Trophoblast cell (in vitro differentiated cells and primary cell): ENCODE data around the gene ABLIM1.

ENCODE experiments used
- DNase-seq, 2 donors: peaks; one replicate each; pipeline ENCODE4 v3.0.0-alpha.2; 2016
- H2AFZ ChIP-seq: 2 replicates; pipeline ENCODE4 v1.6.1; 2013; ENCODE audit warnings: low read length, moderate library complexity, mild to moderate bottlenecking; ENCODE audit not compliant: insufficient read depth, poor library complexity
- H2AK5ac ChIP-seq: 2 replicates; pipeline ENCODE4 v1.6.1; 2013; ENCODE audit warnings: mild to moderate bottlenecking, low read length
- H2BK120ac ChIP-seq: 2 replicates; pipeline ENCODE4 v1.6.1; 2013; ENCODE audit warnings: low read length, mild to moderate bottlenecking, moderate library complexity; ENCODE audit not compliant: insufficient read depth, poor library complexity
- H2BK12ac ChIP-seq: 2 replicates; pipeline ENCODE4 v1.6.1; 2013; ENCODE audit warnings: mild to moderate bottlenecking, low read length, moderate library complexity
- H2BK5ac ChIP-seq: 2 replicates; pipeline ENCODE4 v1.6.1; 2013; ENCODE audit warnings: low read length, low read depth, moderate library complexity, mild to moderate bottlenecking; ENCODE audit not compliant: poor library complexity
- H3K14ac ChIP-seq: 2 replicates; pipeline ENCODE4 v1.6.1; 2013; ENCODE audit warnings: mild to moderate bottlenecking, low read length
- H3K18ac ChIP-seq: 2 replicates; pipeline ENCODE4 v1.6.1; 2013; ENCODE audit warnings: mild to moderate bottlenecking, low read length
- H3K23ac ChIP-seq: 2 replicates; pipeline ENCODE4 v1.6.1; 2013; ENCODE audit warnings: low read length
- H3K27ac ChIP-seq: 2 replicates; pipeline ENCODE4 v1.5.1; 2013; ENCODE audit warnings: low read depth, mild to moderate bottlenecking, inconsistent platforms, low read length, moderate library complexity
- H3K27me3 ChIP-seq: 2 replicates; pipeline ENCODE4 v1.6.1; 2013; ENCODE audit warnings: inconsistent platforms, mild to moderate bottlenecking, low read length, moderate library complexity; ENCODE audit not compliant: insufficient read depth
- H3K36me3 ChIP-seq, 2 experiments: 1 replicate in 1 of 2; 2 replicates in 1 of 2; pipeline ENCODE4 v1.6.1; 2013; ENCODE audit warnings: low read length in 2 of 2, mild to moderate bottlenecking in 2 of 2, moderate library complexity in 1 of 2; ENCODE audit not compliant: insufficient read depth in 2 of 2, control insufficient read depth in 1 of 2
- H3K4ac ChIP-seq: 2 replicates; pipeline ENCODE4 v1.6.1; 2013; ENCODE audit warnings: low read depth, mild to moderate bottlenecking, low read length, moderate library complexity
- H3K4me1 ChIP-seq, 2 experiments: 1 replicate in 1 of 2; 2 replicates in 1 of 2; pipeline ENCODE4 v1.6.1; 2013; ENCODE audit warnings: low read length in 2 of 2, mild to moderate bottlenecking in 2 of 2, moderate library complexity in 1 of 2; ENCODE audit not compliant: insufficient read depth in 2 of 2, control insufficient read depth in 1 of 2
- H3K4me2 ChIP-seq: 2 replicates; pipeline ENCODE4 v1.6.1; 2013; ENCODE audit warnings: inconsistent platforms, mild to moderate bottlenecking, low read length, moderate library complexity
- H3K4me3 ChIP-seq: 2 replicates; pipeline ENCODE4 v1.5.1; 2013; ENCODE audit warnings: mild to moderate bottlenecking, low read depth, low read length, inconsistent platforms
- H3K79me1 ChIP-seq: one replicate; pipeline ENCODE4 v1.6.1; 2013; ENCODE audit warnings: low read length
- H3K79me2 ChIP-seq: 2 replicates; pipeline ENCODE4 v1.6.1; 2013; ENCODE audit warnings: low read length, mild to moderate bottlenecking; ENCODE audit not compliant: control insufficient read depth, insufficient read depth, poor library complexity
- H3K9ac ChIP-seq: 2 replicates; pipeline ENCODE4 v1.6.1; 2013; ENCODE audit warnings: mild to moderate bottlenecking, low read length
- H3K9me3 ChIP-seq: 2 replicates; pipeline ENCODE4 v1.6.1; 2013; ENCODE audit warnings: low read depth, mild to moderate bottlenecking, control low read depth, inconsistent platforms, low read length; ENCODE audit not compliant: insufficient read depth
- H4K12ac ChIP-seq: 2 replicates; pipeline ENCODE4 v1.6.1; 2013; ENCODE audit warnings: low read depth, mild to moderate bottlenecking, low read length, moderate library complexity
- H4K8ac ChIP-seq: 2 replicates; pipeline ENCODE4 v1.6.1; 2013; ENCODE audit warnings: low read depth, mild to moderate bottlenecking, low read length, moderate library complexity
- H4K91ac ChIP-seq: one replicate; pipeline ENCODE4 v1.6.1; 2013; ENCODE audit warnings: low read depth, mild to moderate bottlenecking, low read length, moderate library complexity
- WGBS: extraction: QIAGEN DNeasy Blood & Tissue Kit; methylation state at CpG from one replicate; pipeline ENCODE4 v1.1.7; 2013; ENCODE audit warnings: missing lambda C conversion rate; ENCODE audit not compliant: insufficient read length, insufficient coverage; ENCODE audit errors: extremely low coverage; 5-methylcytosine and 5-hydroxymethylcytosine counted together

The ABLIM1 gene

DNA sequence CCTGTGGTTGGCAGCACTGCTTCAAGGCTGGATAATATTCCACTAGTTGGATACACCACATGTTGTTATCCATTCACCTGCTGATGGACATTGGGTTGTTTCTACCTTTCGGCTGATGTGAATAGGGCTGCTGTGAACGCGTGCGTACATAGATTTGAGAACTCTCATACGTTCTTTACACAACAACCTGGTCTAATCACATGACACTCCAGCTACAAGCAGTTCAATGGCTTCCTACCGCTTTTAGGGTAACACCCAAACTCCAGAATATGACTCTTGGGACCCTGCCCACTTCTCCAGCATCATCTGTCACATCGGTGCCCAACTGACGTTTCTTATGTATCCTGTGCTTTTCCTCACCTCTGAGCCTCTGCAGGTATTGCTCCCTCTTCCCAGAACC, 114.6 kb downstream of the ABLIM1 start:
- no CpG with 5 or more reads among the region's 8 CpGs for WGBS
- H3K36me3 ChIP-seq, result peaks cover 2 to 3% of the 10 kb centered on the region in 2 experiments
- no peak overlapping the region for H3K18ac ChIP-seq

GRCh38 chr10:114542373-114542772, 115.7 kb downstream of the ABLIM1 start:
- Histone ChIP-seq H3K79me1 (no peaks in the 10 kb centered on the region), H3K4ac (no peak overlapping the region), H3K18ac (no peak overlapping the region), H3K4me2 (no peak overlapping the region), H3K23ac (no peak overlapping the region), H3K36me3 (peaks cover 2 to 3% of the 10 kb centered on the region in 2 experiments), H3K27me3 (no peaks in the 10 kb centered on the region), H3K79me2 (no peaks in the 10 kb centered on the region), H2AFZ (no peak overlapping the region), H2BK5ac (no peak overlapping the region), H3K14ac (no peak overlapping the region), H4K12ac (no peak overlapping the region), H4K91ac (no peak overlapping the region), H2AK5ac (no peak overlapping the region), H3K9ac (no peak overlapping the region), H2BK120ac (no peak overlapping the region), H3K4me3 (no peak overlapping the region), H2BK12ac (no peak overlapping the region), H3K27ac (no peak overlapping the region), H3K9me3 (no peaks in the 10 kb centered on the region), H4K8ac (no peak overlapping the region), H3K4me1 (peaks cover 0 to 5% of the 10 kb centered on the region in 2 experiments)
- no peak for DNase-seq
- WGBS, result no CpG with 5 or more reads among the region's 2 CpGs

More for the DNA sequence above, 114.6 kb downstream of the ABLIM1 start:
- no peak overlapping the region for H4K12ac ChIP-seq
- H3K4me1 ChIP-seq, result peaks cover 0 to 5% of the 10 kb centered on the region in 2 experiments
- no peak overlapping the region for H3K4ac ChIP-seq
- H2AFZ ChIP-seq, result no peak overlapping the region
- no peaks in the 10 kb centered on the region for H3K79me1 ChIP-seq
- no peak overlapping the region for H3K4me2 ChIP-seq
- H2BK5ac ChIP-seq, result no peak overlapping the region
- H3K27ac ChIP-seq, result no peak overlapping the region
- H3K23ac ChIP-seq, result no peak overlapping the region
- no peak overlapping the region for H2BK12ac ChIP-seq
- no peak overlapping the region for H4K91ac ChIP-seq
- no peak for DNase-seq
- no peak overlapping the region for H2AK5ac ChIP-seq
- H3K14ac ChIP-seq, result no peak overlapping the region
- H3K9ac ChIP-seq, result no peak overlapping the region
- H3K9me3 ChIP-seq, result no peaks in the 10 kb centered on the region
- no peaks in the 10 kb centered on the region for H3K27me3 ChIP-seq
- H3K79me2 ChIP-seq, result no peaks in the 10 kb centered on the region
- H2BK120ac ChIP-seq, result no peak overlapping the region
- no peak overlapping the region for H3K4me3 ChIP-seq
- no peak overlapping the region for H4K8ac ChIP-seq

- H4K8ac ChIP-seq, result no peak overlapping the region
- H3K27me3 ChIP-seq, result no peaks in the 10 kb centered on the region
- no peak overlapping the region for H3K27ac ChIP-seq
- no peak overlapping the region for H3K18ac ChIP-seq
- no peak overlapping the region for H3K23ac ChIP-seq
- no peaks in the 10 kb centered on the region for H3K9me3 ChIP-seq
- peaks cover 2 to 3% of the 10 kb centered on the region in 2 experiments for H3K36me3 ChIP-seq
- no peak for DNase-seq
- no peaks in the 10 kb centered on the region for H3K79me2 ChIP-seq
- no peak overlapping the region for H2BK12ac ChIP-seq
- H2BK120ac ChIP-seq, result no peak overlapping the region
- no peak overlapping the region for H3K4ac ChIP-seq
- no peak overlapping the region for H4K12ac ChIP-seq
- H3K4me1 ChIP-seq, result peaks cover 0 to 5% of the 10 kb centered on the region in 2 experiments
- H3K79me1 ChIP-seq, result no peaks in the 10 kb centered on the region
- no peak overlapping the region for H3K4me3 ChIP-seq
- H3K9ac ChIP-seq, result no peak overlapping the region
- no peak overlapping the region for H2AK5ac ChIP-seq
- no CpG with 5 or more reads among the region's 3 CpGs for WGBS
- no peak overlapping the region for H3K4me2 ChIP-seq
- no peak overlapping the region for H4K91ac ChIP-seq
- H3K14ac ChIP-seq, result no peak overlapping the region
- H2BK5ac ChIP-seq, result no peak overlapping the region
- no peak overlapping the region for H2AFZ ChIP-seq
Measured at GRCh38 chr10:114541797-114542160, 116.3 kb downstream of the ABLIM1 start.

DNA sequence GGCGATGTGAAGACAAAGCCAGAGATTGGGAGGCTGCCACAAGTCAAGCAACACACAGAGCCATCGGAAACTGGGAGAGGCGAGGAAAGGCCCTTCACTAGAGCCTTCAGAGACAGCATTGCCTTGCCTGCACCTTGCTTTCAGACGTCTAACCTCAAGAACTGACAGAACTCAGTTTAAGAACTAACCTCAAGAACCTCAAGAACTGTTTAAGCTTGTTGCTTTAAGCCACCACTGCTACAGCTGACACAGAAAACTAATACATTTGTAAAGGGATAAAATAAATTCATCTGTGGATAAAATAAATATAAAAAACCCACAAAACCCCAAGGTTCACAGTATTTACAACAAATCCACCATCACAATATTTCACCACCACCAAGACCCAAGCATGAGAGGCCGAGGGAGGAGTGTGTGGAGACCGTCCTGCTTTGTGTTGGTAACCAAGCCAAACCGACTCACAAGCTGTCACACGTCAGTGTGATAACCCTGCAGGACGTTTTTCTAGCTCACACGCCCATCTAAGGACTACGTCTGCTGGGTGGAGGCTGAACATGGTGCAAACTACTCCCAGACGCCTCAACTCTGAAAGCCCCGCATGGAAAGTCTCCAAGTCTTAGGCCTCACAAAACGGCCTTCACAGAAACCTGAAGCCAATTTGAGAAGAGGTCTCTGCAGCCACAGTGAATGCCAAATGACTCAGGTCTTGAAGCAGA, 116.8 kb downstream of the ABLIM1 start:
- no peak overlapping the region for H3K9ac ChIP-seq
- no CpG with 5 or more reads among the region's 14 CpGs for WGBS
- H3K18ac ChIP-seq, result no peak overlapping the region
- H3K79me2 ChIP-seq, result no peaks in the 10 kb centered on the region
- H3K27me3 ChIP-seq, result no peaks in the 10 kb centered on the region
- no peaks in the 10 kb centered on the region for H3K79me1 ChIP-seq
- no peak overlapping the region for H3K27ac ChIP-seq
- peaks cover 0 to 5% of the 10 kb centered on the region in 2 experiments for H3K4me1 ChIP-seq
- no peak overlapping the region for H2BK120ac ChIP-seq
- DNase-seq, result peak in 1 of 2 donors; percentile 32
- H4K12ac ChIP-seq, result no peak overlapping the region
- no peak overlapping the region for H4K8ac ChIP-seq
- no peak overlapping the region for H3K4me3 ChIP-seq
- H2BK5ac ChIP-seq, result no peak overlapping the region
- peaks cover 2 to 3% of the 10 kb centered on the region in 2 experiments for H3K36me3 ChIP-seq
- H3K23ac ChIP-seq, result no peak overlapping the region
- no peak overlapping the region for H4K91ac ChIP-seq
- H2AK5ac ChIP-seq, result no peak overlapping the region
- H2AFZ ChIP-seq, result no peak overlapping the region
- no peak overlapping the region for H2BK12ac ChIP-seq
- H3K4ac ChIP-seq, result no peak overlapping the region
- H3K9me3 ChIP-seq, result no peaks in the 10 kb centered on the region
- no peak overlapping the region for H3K4me2 ChIP-seq
- no peak overlapping the region for H3K14ac ChIP-seq
